Measurements from ENCODE around the gene RASA3.

RASA3 gene

GRCh38 chr13:113960276-113960948, 172.0 kb downstream of the RASA3 start:
- DNase-seq, result no peak

GRCh38 chr13:113959198-113959597, 173.2 kb downstream of the RASA3 start:
- no peak for DNase-seq

GRCh38 chr13:113958373-113958772, 174.1 kb downstream of the RASA3 start:
- no peak for DNase-seq

GRCh38 chr13:113956571-113956970, 175.9 kb downstream of the RASA3 start:
- DNase-seq, result no peak

- no peak for DNase-seq
Measured at GRCh38 chr13:113955691-113956090, 176.7 kb downstream of the RASA3 start.

- no peak for DNase-seq
Measured at GRCh38 chr13:113955235-113955634, 177.2 kb downstream of the RASA3 start.

GRCh38 chr13:113954046-113954835, 178.2 kb downstream of the RASA3 start:
- no peak for DNase-seq

GRCh38 chr13:113953561-113953960, 178.9 kb downstream of the RASA3 start:
- no peak for DNase-seq

- DNase-seq, result no peak
Measured at GRCh38 chr13:113952983-113953520, 179.4 kb downstream of the RASA3 start.

GRCh38 chr13:113952151-113952982, 180.1 kb downstream of the RASA3 start:
- DNase-seq, result no peak

GRCh38 chr13:113951246-113951999, 181.0 kb downstream of the RASA3 start:
- DNase-seq, result peak; percentile 44

GRCh38 chr13:113950451-113951245, 181.8 kb downstream of the RASA3 start:
- no peak for DNase-seq

GRCh38 chr13:113949546-113949945, 182.9 kb downstream of the RASA3 start:
- no peak for DNase-seq

- DNase-seq, result no peak
Measured at GRCh38 chr13:113948034-113948742, 184.2 kb downstream of the RASA3 start.

- no peak for DNase-seq
Measured at GRCh38 chr13:113947311-113948033, 185.0 kb downstream of the RASA3 start.

GRCh38 chr13:113946409-113947181, 185.8 kb downstream of the RASA3 start:
- DNase-seq, result no peak

- no peak for DNase-seq
Measured at GRCh38 chr13:113945857-113946408, 186.5 kb downstream of the RASA3 start.

GRCh38 chr13:113943821-113944565, 188.4 kb downstream of the RASA3 start:
- no peak for DNase-seq
